IPS-18c (cell line): ENCODE data around the gene FZD1.
A peak's percentile ranks its signal among the peaks of the same experiment; 100 is the strongest.

Source experiments
- H3K4me3 ChIP-seq: 2 replicates; pipeline ENCODE4 v1.7.0; 2013; ENCODE audit warnings: low read depth, mild to moderate bottlenecking, low read length, moderate library complexity; ENCODE audit not compliant: insufficient read depth
- H3K9me3 ChIP-seq: one replicate; pipeline ENCODE4 v1.6.1; 2013; ENCODE audit warnings: mild to moderate bottlenecking, low read length, moderate library complexity; ENCODE audit not compliant: control insufficient read depth, insufficient read depth

FZD1 gene

GRCh38 chr7:91250706-91251105 is 13.5 kb upstream of the FZD1 start:
- no peaks in the 10 kb centered on the region for H3K9me3 ChIP-seq
- H3K4me3 ChIP-seq, result no peak overlapping the region

- no peaks in the 10 kb centered on the region for H3K9me3 ChIP-seq
Observed at GRCh38 chr7:91251877-91252276, 12.4 kb upstream of the FZD1 start.

GRCh38 chr7:91263384-91264045 is 718 bp upstream of the FZD1 start:
- no peaks in the 10 kb centered on the region for H3K9me3 ChIP-seq
- H3K4me3 ChIP-seq, result peak overlapping the region; percentile 59

More at GRCh38 chr7:91251877-91252276, 12.4 kb upstream of the FZD1 start:
- no peak overlapping the region for H3K4me3 ChIP-seq

GRCh38 chr7:91264924-91265681 is 870 bp downstream of the FZD1 start:
- no peaks in the 10 kb centered on the region for H3K9me3 ChIP-seq
- peak overlapping the region; percentile 69 for H3K4me3 ChIP-seq

GRCh38 chr7:91265693-91266066 is 1.4 kb downstream of the FZD1 start:
- peak overlapping the region; percentile 69 for H3K4me3 ChIP-seq

GRCh38 chr7:91266067-91266688 is 1.9 kb downstream of the FZD1 start:
- peak overlapping the region; percentile 69 for H3K4me3 ChIP-seq
- H3K9me3 ChIP-seq, result no peaks in the 10 kb centered on the region

More at GRCh38 chr7:91265693-91266066, 1.4 kb downstream of the FZD1 start:
- no peaks in the 10 kb centered on the region for H3K9me3 ChIP-seq

GRCh38 chr7:91266689-91267090 is 2.5 kb downstream of the FZD1 start:
- H3K9me3 ChIP-seq, result no peaks in the 10 kb centered on the region
- H3K4me3 ChIP-seq, result peak overlapping the region; percentile 69; the same call in 1 of the 2 replicates

- H3K9me3 ChIP-seq, result no peaks in the 10 kb centered on the region
- H3K4me3 ChIP-seq, result peak overlapping the region; percentile 69; the same call in 1 of the 2 replicates
Observed at GRCh38 chr7:91267171-91267955, 3.1 kb downstream of the FZD1 start.

- Histone ChIP-seq H3K4me3 (no peak overlapping the region), H3K9me3 (no peaks in the 10 kb centered on the region)
Observed at GRCh38 chr7:91270372-91270771, 6.1 kb downstream of the FZD1 start.

- Histone ChIP-seq H3K9me3 (no peaks in the 10 kb centered on the region), H3K4me3 (no peak overlapping the region)
Observed at GRCh38 chr7:91276909-91277308, 12.7 kb downstream of the FZD1 start.

- no peak overlapping the region for H3K4me3 ChIP-seq
- no peaks in the 10 kb centered on the region for H3K9me3 ChIP-seq
Observed at GRCh38 chr7:91280185-91280584, 16.0 kb downstream of the FZD1 start.

GRCh38 chr7:91280604-91281003 is 16.4 kb downstream of the FZD1 start:
- no peak overlapping the region for H3K4me3 ChIP-seq

GRCh38 chr7:91285696-91286355 is 21.6 kb downstream of the FZD1 start:
- Histone ChIP-seq H3K9me3 (no peaks in the 10 kb centered on the region), H3K4me3 (no peak overlapping the region)

More at GRCh38 chr7:91280604-91281003, 16.4 kb downstream of the FZD1 start:
- no peaks in the 10 kb centered on the region for H3K9me3 ChIP-seq

GRCh38 chr7:91286432-91286831 is 22.2 kb downstream of the FZD1 start:
- Histone ChIP-seq H3K9me3 (no peaks in the 10 kb centered on the region), H3K4me3 (no peak overlapping the region)

GRCh38 chr7:91287371-91288084 is 23.3 kb downstream of the FZD1 start:
- no peak overlapping the region for H3K4me3 ChIP-seq
- no peaks in the 10 kb centered on the region for H3K9me3 ChIP-seq

- Histone ChIP-seq H3K9me3 (no peaks in the 10 kb centered on the region), H3K4me3 (no peak overlapping the region)
Observed at GRCh38 chr7:91288208-91288824, 24.1 kb downstream of the FZD1 start.
